ENCODE measurements around the gene CHMP2A.
"Not testable (repeated sequence)": the region's sequence is repeated elsewhere in the genome, so short reads cannot be mapped to it uniquely, and the experiment has no call there.

CHMP2A gene

GRCh38 chr19:58554494-58555368, at the start of gene CHMP2A:
CHMP2A (minus strand) TSS chr19:58555105; CDS start chr19:58554212, 893 bp downstream.
- peak; percentile 98 for DNase-seq

GRCh38 chr19:58586133-58586765, 31.3 kb upstream of the CHMP2A start:
- DNase-seq, result no peak

GRCh38 chr19:58585442-58586132, 30.7 kb upstream of the CHMP2A start:
- DNase-seq, result peak; percentile 25

GRCh38 chr19:58584498-58585441, 29.9 kb upstream of the CHMP2A start:
- peak; percentile 90 for DNase-seq

GRCh38 chr19:58582985-58583384, 28.1 kb upstream of the CHMP2A start:
- DNase-seq, result no peak

GRCh38 chr19:58581227-58582141, 26.6 kb upstream of the CHMP2A start:
- peak; percentile 96 for DNase-seq

- no peak for DNase-seq
Observed at GRCh38 chr19:58579473-58580142, 24.7 kb upstream of the CHMP2A start.

GRCh38 chr19:58578012-58578925, 23.4 kb upstream of the CHMP2A start:
- DNase-seq, result no peak

- DNase-seq, result not testable (repeated sequence)
Observed at GRCh38 chr19:58577581-58577980, 22.7 kb upstream of the CHMP2A start.

GRCh38 chr19:58575183-58576041, 20.5 kb upstream of the CHMP2A start:
- peak; percentile 96 for DNase-seq

- DNase-seq, result no peak
Observed at GRCh38 chr19:58573658-58574164, 18.8 kb upstream of the CHMP2A start.

- DNase-seq, result peak; percentile 100
Observed at GRCh38 chr19:58572818-58573657, 18.1 kb upstream of the CHMP2A start, which contains the start of gene MZF1. MZF1 (minus strand) TSS chr19:58573335; CDS start chr19:58571389, 1,946 bp downstream.

- no peak for DNase-seq
Observed at GRCh38 chr19:58572026-58572817, 17.3 kb upstream of the CHMP2A start.

- DNase-seq, result no peak
Observed at GRCh38 chr19:58571575-58571947, 16.7 kb upstream of the CHMP2A start.

- no peak for DNase-seq
Observed at GRCh38 chr19:58570770-58571574, 16.1 kb upstream of the CHMP2A start.
